ENCODE results near the gene MCM7. TPM values are rescaled to one million over a fixed set of nuclear protein-coding genes. Genes with fewer than 3 reads are reported as not detected.

The MCM7 gene
- total RNA-seq, 2 donors from 2014 or later, result 248 to 526 TPM

DNA sequence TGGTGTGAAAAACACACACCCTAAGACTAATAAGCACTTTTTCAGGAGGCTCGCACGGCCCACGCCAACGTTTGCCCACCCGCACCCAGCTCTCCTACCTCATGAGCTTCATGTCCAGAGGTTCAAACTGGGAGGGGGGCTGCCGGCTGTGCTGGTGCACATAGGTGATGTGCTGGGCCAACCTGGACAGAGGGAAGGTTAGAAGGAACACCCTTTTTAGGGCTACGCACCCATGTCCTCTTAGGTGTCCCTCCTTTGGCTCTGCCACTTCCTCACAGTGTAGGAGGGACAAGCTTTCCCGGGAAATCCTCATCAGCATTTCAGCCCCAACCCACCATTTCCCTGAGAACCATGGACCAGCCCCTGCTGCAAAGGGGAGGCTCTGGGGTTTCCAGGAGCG, 5.9 kb downstream of the MCM7 start:
- H3K27ac Mint-ChIP-seq, result peak overlapping the region in 1 of 2 donors; percentile 33
- no peak for ATAC-seq
- peaks cover 29 to 43% of the 10 kb centered on the region in 2 donors for H3K4me1 Mint-ChIP-seq (ENCODE audit: low read depth in 2 of 2)
- H3K27me3 Mint-ChIP-seq, result no peaks in the 10 kb centered on the region
- no peak for DNase-seq (ENCODE audit: low spot score)
- H3K9me3 Mint-ChIP-seq, result no peaks in the 10 kb centered on the region
- no peak overlapping the region for H3K4me3 Mint-ChIP-seq
- peaks cover 48% of the 10 kb centered on the region for H3K36me3 Mint-ChIP-seq

DNA sequence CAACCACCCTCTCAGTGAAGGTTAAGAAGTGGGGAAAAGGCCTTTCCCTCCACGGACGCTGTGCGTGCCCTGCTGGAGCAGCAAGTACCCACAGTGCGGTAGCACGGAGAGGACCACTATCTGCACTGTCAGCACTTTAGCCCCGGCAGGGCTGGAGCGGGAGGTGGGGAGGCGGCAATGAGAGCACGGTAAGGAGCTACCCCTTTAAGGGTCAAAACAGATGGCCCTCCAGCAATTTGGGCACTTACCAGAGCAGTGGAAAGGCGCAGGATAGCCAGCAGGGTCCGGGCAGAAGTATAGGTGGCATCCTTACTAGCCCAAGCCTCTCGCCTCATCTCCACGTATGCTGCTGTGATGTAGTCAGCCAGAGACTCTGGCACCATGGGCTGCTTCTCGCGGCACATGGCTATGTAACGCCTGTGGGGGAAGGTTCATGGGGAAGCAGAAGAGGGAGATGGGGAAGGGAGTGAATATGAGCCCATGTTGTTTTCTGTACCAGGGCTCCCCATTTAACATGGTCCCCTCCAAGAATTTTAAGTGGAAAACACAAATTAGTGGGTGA, 7.2 kb downstream of the MCM7 start:
- no peak for DNase-seq (ENCODE audit: low spot score)
- ATAC-seq, result no peak
- Mint-ChIP-seq H3K27ac (peak overlapping the region in 1 of 2 donors; percentile 62), H3K4me3 (no peak overlapping the region), H3K4me1 (ENCODE audit: low read depth in 2 of 2) (peaks cover 25 to 42% of the 10 kb centered on the region in 2 donors), H3K9me3 (no peaks in the 10 kb centered on the region), H3K36me3 (peaks cover 36% of the 10 kb centered on the region), H3K27me3 (no peaks in the 10 kb centered on the region)

DNA sequence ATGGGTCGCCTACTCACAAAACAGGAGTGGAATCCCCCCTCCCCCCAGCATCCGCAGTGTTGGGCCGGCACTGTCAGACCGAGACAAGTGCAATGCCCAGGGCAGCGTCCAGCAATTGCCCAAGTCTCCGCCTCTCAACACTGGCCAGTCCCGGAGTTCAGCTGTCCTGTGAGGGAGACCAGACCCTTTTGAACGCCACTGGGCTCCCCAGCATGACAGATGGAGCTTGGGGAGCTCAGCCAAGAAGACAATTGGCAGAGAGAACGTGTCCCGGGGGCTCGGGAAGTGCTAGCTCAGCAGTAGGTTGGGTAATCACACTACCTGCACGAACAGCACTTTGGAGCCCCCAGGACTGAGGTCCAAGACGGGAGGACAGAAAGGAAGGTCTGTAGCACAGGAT, 7.7 kb downstream of the MCM7 start:
- peaks cover 20 to 37% of the 10 kb centered on the region in 2 donors for H3K4me1 Mint-ChIP-seq (ENCODE audit: low read depth in 2 of 2)
- H3K36me3 Mint-ChIP-seq, result peaks cover 31% of the 10 kb centered on the region
- H3K9me3 Mint-ChIP-seq, result no peaks in the 10 kb centered on the region
- no peak overlapping the region for H3K4me3 Mint-ChIP-seq
- peak overlapping the region in 1 of 2 donors; percentile 62 for H3K27ac Mint-ChIP-seq
- no peaks in the 10 kb centered on the region for H3K27me3 Mint-ChIP-seq
- DNase-seq (ENCODE audit: low spot score), result no peak
- no peak for ATAC-seq

DNA sequence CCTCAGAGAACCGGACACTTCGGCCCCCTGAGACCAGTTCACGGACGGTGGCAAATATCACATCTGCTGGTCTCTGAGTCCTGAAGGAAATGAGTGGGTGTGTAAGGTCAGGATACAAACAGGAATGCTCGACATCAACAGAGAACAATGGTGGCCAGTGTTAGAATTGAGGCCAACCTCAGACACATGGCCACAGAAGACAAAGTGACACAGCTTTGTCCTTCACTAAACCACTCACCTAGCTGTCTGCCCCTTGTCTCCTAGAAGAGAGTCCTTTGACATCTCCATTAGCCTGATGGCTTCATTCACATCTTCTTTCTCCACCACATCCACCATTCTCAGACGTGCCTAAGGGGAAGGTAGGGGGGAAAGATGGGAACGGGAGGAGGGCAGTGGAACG, 8.1 kb downstream of the MCM7 start:
- Mint-ChIP-seq H3K27me3 (no peaks in the 10 kb centered on the region), H3K4me3 (no peak overlapping the region), H3K27ac (no peak overlapping the region), H3K36me3 (peaks cover 26% of the 10 kb centered on the region), H3K4me1 (ENCODE audit: low read depth in 2 of 2) (peaks cover 16 to 36% of the 10 kb centered on the region in 2 donors), H3K9me3 (no peaks in the 10 kb centered on the region)
- ATAC-seq (no peak), DNase-seq (ENCODE audit: low spot score) (no peak)

DNA sequence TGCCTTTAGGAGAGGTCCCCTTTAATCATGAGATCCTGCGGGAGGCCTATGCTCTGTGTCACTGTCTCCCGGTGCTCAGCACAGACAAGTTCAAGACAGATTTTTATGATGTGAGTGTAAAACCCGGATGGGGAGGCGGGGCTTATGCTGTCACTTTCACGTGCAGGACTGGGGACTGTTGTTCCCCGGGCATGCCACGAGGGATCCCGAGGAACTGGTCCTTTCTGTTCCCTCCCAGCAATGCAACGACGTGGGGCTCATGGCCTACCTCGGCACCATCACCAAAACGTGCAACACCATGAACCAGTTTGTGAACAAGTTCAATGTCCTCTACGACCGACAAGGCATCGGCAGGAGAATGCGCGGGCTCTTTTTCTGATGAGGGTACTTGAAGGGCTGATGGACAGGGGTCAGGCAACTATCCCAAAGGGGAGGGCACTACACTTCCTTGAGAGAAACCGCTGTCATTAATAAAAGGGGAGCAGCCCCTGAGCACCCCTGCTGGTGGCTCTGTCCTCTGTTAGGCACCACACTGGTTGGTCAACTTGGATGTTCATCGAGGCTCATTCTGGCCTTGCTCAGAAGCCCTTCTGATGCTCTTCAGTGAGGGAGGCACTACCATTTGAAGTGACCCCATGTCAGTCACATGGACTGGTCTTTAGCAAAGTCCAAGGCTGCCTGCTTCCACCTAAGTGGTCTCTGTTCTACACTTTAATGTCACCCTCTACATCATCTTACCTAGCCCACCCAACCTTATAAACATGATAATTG, 9.6 kb downstream of the MCM7 start:
- H3K27me3 Mint-ChIP-seq, result no peaks in the 10 kb centered on the region
- H3K4me3 Mint-ChIP-seq, result no peak overlapping the region

DNA sequence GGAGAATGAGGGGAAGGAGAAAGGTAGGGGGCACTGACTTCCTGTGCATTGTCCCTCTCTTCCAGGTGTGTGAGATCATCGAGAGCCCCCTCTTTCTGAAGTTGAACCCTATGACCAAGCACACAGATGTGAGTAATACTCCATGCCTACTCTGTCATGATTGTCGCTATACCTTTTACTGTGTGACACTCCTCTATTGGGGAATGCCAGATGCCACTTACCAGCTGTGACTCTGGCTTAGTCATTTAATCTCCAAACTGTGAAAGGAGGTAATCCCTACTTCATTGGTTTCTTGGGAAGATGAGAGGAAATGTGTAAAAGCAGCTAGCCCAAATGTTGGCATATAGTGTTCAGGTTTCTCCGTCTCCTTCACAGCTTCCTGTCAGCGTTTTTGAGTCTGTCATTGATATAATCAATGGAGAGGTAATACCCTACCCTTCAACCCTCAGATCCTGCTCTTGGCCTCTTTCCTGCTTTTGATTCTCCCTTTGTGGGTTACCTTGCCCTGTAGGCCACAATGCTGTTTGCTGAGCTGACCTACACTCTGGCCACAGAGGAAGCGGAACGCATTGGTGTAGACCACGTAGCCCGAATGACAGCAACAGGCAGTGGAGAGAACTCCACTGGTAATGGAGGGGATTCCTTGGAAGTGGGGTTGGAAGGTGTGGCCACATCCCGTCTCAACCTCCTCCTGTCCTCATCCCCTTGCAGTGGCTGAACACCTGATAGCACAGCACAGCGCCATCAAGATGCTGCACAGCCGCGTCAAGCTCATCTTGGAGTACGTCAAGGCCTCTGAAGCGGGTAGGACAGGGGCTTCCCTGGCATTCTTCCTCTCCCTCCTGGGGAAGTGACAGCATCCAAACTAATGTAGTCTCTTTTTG, 10.4 kb downstream of the MCM7 start:
- Mint-ChIP-seq H3K9me3 (no peaks in the 10 kb centered on the region), H3K4me3 (peak overlapping the region; percentile 44), H3K4me1 (ENCODE audit: low read depth in 2 of 2) (peaks cover 9 to 31% of the 10 kb centered on the region in 2 donors), H3K27me3 (no peaks in the 10 kb centered on the region), H3K36me3 (peaks cover 14% of the 10 kb centered on the region), H3K27ac (peak overlapping the region; percentile 83 to 86)
- no peak for DNase-seq (ENCODE audit: low spot score)
- no peak for ATAC-seq

More for the DNA sequence above, 9.6 kb downstream of the MCM7 start:
- DNase-seq (ENCODE audit: low spot score), result no peak
- peaks cover 9 to 34% of the 10 kb centered on the region in 2 donors for H3K4me1 Mint-ChIP-seq (ENCODE audit: low read depth in 2 of 2)
- peak overlapping the region in 1 of 2 donors; percentile 83 for H3K27ac Mint-ChIP-seq
- peaks cover 16% of the 10 kb centered on the region for H3K36me3 Mint-ChIP-seq
- H3K9me3 Mint-ChIP-seq, result no peaks in the 10 kb centered on the region
- ATAC-seq, result no peak

DNA sequence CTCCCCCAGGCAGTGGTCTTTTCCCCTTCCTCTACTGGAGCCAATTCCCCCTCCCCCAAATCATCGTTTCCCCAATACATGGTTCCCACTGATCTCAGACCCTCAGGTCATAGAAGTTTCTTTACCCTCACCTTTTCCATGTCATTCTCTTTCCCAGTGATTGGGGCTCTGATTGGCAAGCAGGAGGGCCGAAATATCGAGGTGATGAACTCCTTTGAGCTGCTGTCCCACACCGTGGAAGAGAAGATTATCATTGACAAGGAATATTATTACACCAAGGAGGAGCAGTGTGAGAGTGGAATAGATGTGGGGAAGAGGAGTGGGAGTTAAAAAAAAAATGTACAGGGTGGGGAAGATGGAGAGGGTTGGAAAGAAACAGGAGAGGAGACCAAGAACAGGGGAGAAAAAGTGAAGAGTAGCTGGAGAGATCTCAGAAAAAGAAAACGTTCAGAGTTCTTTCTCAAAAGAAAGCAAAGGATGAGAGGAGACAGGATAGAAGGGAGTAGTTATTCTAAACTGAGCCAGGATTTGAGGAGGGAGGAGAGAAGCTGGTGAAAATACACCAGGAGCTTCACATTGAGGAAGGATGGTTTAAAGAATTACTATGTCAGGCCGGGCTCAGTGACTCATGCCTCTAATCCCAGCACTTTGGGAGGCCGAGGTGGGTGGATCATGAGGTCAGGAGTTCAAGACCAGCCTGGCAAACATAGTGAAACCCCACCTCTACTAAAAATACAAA, 11.6 kb downstream of the MCM7 start:
- Mint-ChIP-seq H3K27me3 (no peaks in the 10 kb centered on the region), H3K4me1 (ENCODE audit: low read depth in 2 of 2) (peaks cover 9 to 27% of the 10 kb centered on the region in 2 donors), H3K36me3 (peaks cover 10% of the 10 kb centered on the region), H3K4me3 (peak overlapping the region; percentile 94), H3K27ac (peak overlapping the region; percentile 83 to 86), H3K9me3 (no peaks in the 10 kb centered on the region)
- ATAC-seq (no peak), DNase-seq (ENCODE audit: low spot score) (no peak)

DNA sequence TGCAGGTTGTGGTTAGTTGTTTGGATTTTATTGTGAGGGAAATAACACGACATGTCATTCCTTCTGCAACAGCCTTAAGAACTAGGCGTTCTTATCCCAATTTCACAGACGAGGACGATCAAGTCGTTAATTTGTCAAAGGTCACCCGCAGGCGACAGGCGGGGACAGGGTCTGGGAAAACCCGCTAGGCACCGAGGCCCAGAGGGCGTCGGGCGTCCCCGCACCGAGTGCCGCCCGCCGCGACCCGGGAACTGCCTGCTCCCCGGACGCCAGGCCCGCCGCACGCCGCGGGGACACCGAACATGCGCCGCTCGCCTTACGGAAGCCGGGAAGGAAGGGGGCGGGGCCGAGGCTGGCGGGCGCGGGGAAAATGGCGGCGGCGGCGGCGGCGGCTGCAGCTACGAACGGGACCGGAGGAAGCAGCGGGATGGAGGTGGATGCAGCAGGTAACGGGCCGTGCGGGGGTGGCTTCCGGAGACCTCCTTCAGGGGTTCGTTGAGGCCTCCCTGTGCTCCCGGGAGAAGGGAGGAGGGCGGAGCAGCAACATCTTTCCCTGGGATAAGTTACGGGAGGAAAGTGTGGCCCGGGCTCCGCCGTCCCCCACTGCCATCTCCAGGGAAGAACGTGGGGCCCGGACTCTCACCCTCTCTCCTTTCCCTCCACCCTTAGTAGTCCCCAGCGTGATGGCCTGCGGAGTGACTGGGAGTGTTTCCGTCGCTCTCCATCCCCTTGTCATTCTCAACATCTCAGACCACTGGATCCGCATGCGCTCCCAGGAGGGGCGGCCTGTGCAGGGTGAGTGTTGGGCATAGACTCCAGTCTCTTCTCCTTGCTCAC, 12.4 kb downstream of the MCM7 start, which contains the start of gene COPS6:
COPS6 (plus strand) TSS at position 349 of the 837 bp plus-strand sequence; CDS start at position 371, 22 bp downstream.
- H3K27ac Mint-ChIP-seq, result peak within 1 kb of the TSS; percentile 83 to 86
- peak within 1 kb of the TSS; percentile 94 for H3K4me3 Mint-ChIP-seq
- ATAC-seq, result peak; percentile 81 to 89
- H3K9me3 Mint-ChIP-seq, result no peaks in the 10 kb centered on the region
- peaks cover 9 to 27% of the 10 kb centered on the region in 2 donors for H3K4me1 Mint-ChIP-seq (ENCODE audit: low read depth in 2 of 2)
- peak; percentile 92 for DNase-seq (ENCODE audit: low spot score)
- no peaks in the 10 kb centered on the region for H3K27me3 Mint-ChIP-seq
- peaks cover 10% of the 10 kb centered on the region for H3K36me3 Mint-ChIP-seq

DNA sequence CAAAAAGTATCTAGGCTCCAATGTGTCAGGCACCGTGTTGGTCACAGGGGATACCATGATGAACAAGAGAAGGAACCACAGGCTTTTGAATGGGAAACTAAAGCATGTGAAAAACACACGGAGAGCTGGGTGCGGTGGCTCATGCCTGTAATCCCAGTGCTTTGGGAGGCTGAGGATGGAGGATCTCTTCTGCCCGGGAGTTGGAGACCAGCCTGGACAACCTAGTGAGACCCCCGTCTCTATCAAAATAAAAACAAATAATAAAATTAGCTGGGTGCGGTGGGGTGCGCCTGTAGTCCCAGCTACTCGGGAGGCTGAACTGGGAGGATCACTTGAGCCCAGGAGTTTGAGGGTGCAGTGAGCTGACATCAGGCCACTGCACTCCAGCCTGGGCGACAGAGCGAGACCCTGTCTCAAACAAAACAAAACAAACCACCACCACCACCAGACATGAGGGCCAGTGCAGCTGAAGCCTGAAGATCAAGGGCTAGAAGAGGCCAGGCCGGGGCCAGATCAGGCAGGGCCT, 13.0 kb downstream of the MCM7 start:
- no peaks in the 10 kb centered on the region for H3K27me3 Mint-ChIP-seq
- peak; percentile 1 to 13 for ATAC-seq
- H3K4me1 Mint-ChIP-seq (ENCODE audit: low read depth in 2 of 2), result peaks cover 9 to 21% of the 10 kb centered on the region in 2 donors
- no peaks in the 10 kb centered on the region for H3K9me3 Mint-ChIP-seq
- no peak for DNase-seq (ENCODE audit: low spot score)
- H3K4me3 Mint-ChIP-seq, result peak overlapping the region; percentile 94
- peak overlapping the region; percentile 83 to 86 for H3K27ac Mint-ChIP-seq
- H3K36me3 Mint-ChIP-seq, result peaks cover 10% of the 10 kb centered on the region

DNA sequence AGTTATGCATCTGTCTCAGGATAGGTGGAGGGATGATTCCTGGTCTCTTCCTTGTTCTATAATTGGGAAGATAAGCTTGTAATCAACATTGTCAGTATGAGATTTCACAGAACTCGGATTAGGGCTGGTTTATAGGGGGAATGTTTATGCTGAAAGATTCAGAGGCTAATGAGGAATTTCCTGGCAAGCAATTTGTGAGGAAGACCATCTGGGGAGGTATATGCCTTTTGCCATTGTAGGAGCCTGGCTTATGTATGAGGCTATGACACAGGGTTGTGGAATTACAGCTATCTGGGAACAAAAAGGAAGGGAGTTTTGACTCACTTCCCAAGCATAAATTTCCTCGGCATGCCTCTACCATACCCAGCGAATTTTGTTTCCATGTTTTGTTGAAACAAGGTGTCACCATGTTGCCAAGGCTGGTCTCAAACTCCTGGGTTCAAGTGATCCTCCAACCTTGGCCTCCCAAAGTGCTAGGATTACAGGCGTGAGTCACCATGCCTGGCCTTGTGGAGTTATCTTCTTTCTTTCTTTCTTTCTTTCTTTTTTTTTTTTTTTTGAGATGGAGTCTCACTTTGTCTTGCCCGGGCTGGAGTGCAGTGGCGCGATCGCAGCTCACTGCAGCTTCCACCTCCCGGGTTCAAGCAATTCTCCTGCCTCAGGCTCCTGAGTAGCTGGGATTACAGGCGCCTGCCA, 14.0 kb downstream of the MCM7 start:
- peak overlapping the region in 1 of 2 donors; percentile 83 for H3K27ac Mint-ChIP-seq
- peaks cover 5% of the 10 kb centered on the region for H3K36me3 Mint-ChIP-seq
- ATAC-seq (no peak), DNase-seq (ENCODE audit: low spot score) (no peak)
- no peaks in the 10 kb centered on the region for H3K27me3 Mint-ChIP-seq
- no peaks in the 10 kb centered on the region for H3K9me3 Mint-ChIP-seq
- H3K4me3 Mint-ChIP-seq, result peak overlapping the region; percentile 40
- peaks cover 18 to 26% of the 10 kb centered on the region in 2 donors for H3K4me1 Mint-ChIP-seq (ENCODE audit: low read depth in 2 of 2)

DNA sequence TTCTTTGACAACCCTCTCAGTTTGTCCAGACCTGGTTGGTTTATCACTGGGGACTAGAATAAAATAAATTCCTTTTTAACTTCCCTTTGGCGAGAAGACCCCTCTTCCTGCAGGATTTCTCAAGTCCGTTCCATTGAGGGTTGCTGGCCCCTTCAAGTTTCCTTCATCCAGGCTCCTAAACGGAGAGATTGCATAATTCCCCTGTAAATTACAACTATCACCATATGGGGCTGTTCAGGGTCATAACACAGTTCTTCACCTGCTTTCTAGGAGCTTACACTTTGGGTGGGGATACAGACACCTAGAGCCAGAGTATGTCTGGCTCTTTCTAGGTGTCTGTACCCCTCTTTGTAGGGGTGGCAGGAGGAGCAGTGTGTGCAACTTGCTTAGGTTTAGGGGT, 15.7 kb downstream of the MCM7 start:
- no peak overlapping the region for H3K27ac Mint-ChIP-seq
- ATAC-seq (no peak), DNase-seq (ENCODE audit: low spot score) (no peak)
- no peaks in the 10 kb centered on the region for H3K27me3 Mint-ChIP-seq
- H3K4me1 Mint-ChIP-seq (ENCODE audit: low read depth in 2 of 2), result peaks cover 30 to 32% of the 10 kb centered on the region in 2 donors
- no peaks in the 10 kb centered on the region for H3K36me3 Mint-ChIP-seq
- no peaks in the 10 kb centered on the region for H3K9me3 Mint-ChIP-seq
- no peak overlapping the region for H3K4me3 Mint-ChIP-seq

DNA sequence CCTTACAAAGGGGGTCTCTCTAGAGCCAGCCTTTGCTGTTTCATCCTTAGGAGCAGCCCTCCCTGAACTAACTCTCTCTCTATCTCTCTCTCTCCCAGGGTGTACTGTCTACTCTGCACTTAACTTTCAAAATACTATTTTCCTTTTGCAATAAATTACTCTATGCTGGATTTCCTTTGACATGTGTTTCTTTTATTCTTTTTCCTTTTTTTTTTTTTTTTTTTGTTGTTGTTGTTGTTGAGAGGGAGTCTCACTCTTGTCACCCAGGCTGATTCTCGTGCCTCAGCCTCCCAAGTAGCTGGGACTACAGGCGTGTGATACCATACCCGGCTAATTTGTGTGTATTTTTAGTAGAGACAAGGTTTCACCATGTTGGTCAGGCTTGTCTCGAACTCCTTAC, 18.2 kb downstream of the MCM7 start:
- peaks cover 21 to 28% of the 10 kb centered on the region in 2 donors for H3K4me1 Mint-ChIP-seq (ENCODE audit: low read depth in 2 of 2)
- no peaks in the 10 kb centered on the region for H3K9me3 Mint-ChIP-seq
- H3K27ac Mint-ChIP-seq, result peak overlapping the region; percentile 21 to 86
- ATAC-seq, result no peak
- no peaks in the 10 kb centered on the region for H3K27me3 Mint-ChIP-seq
- DNase-seq (ENCODE audit: low spot score), result no peak
- H3K4me3 Mint-ChIP-seq, result peak overlapping the region; percentile 92
- H3K36me3 Mint-ChIP-seq, result no peaks in the 10 kb centered on the region
